Neural cell (in vitro differentiated cells): ENCODE measurements around the gene STXBP1. TPM values are rescaled to one million over a fixed set of nuclear protein-coding genes. Genes with fewer than 3 reads are reported as not detected.

Experiments
- H2AFZ ChIP-seq: fragments of 200-600, 300-800 bp; sonication (generic), shearing (Covaris generic); 2 replicates; pipeline ENCODE4 v1.6.0; 2014; ENCODE audit warnings: low read depth, mild to moderate bottlenecking, antibody characterized with exemption, low read length, moderate library complexity
- H3F3A ChIP-seq: fragments of 200-600 bp; shearing (Covaris generic); 2 replicates; pipeline ENCODE4 v1.6.1; 2016; ENCODE audit warnings: mild to moderate bottlenecking, moderate library complexity, mixed read lengths, antibody characterized with exemption, low read length; ENCODE audit not compliant: insufficient read depth, poor library complexity, severe bottlenecking
- H3K27ac ChIP-seq: fragments of 200-600, 300-800 bp; sonication (generic), shearing (Covaris generic); 2 replicates; pipeline ENCODE4 v1.5.1; 2014; ENCODE audit warnings: mild to moderate bottlenecking, low read length, moderate library complexity
- H3K27me3 ChIP-seq: fragments of 300-800, 200-600 bp; sonication (generic), shearing (Covaris generic); 2 replicates; pipeline ENCODE4 v1.6.0; 2014; ENCODE audit warnings: mild to moderate bottlenecking, low read depth, low read length, moderate library complexity; ENCODE audit not compliant: insufficient read depth
- H3K36me3 ChIP-seq: fragments of 300-800, 200-600 bp; sonication (generic), shearing (Covaris generic); 2 replicates; pipeline ENCODE4 v1.5.1; 2014; ENCODE audit warnings: mild to moderate bottlenecking, antibody characterized with exemption, low read length, moderate library complexity; ENCODE audit not compliant: insufficient read depth
- H3K4me2 ChIP-seq: fragments of 300-800, 200-600 bp; sonication (generic), shearing (Covaris generic); 2 replicates; pipeline ENCODE4 v1.6.0; 2014; ENCODE audit warnings: mild to moderate bottlenecking, low read length
- H3K4me3 ChIP-seq: fragments of 300-800, 200-600 bp; sonication (generic), shearing (Covaris generic); 2 replicates; pipeline ENCODE4 v1.5.1; 2014; ENCODE audit warnings: mild to moderate bottlenecking, low read length, moderate library complexity
- H3K79me2 ChIP-seq: fragments of 200-600 bp; shearing (Covaris generic); replicated peaks from 2 replicates; pipeline ENCODE4 v1.6.0; 2014; ENCODE audit warnings: mild to moderate bottlenecking, low read length, moderate library complexity; ENCODE audit not compliant: insufficient read depth
- H3K9ac ChIP-seq: fragments of 300-800, 200-600 bp; sonication (generic), shearing (Covaris generic); 2 replicates; pipeline ENCODE4 v1.6.1; 2016; ENCODE audit warnings: mild to moderate bottlenecking, low read length, mixed read lengths
- H3K9me2 ChIP-seq: fragments of 200-600 bp; shearing (Covaris generic); 2 replicates; pipeline ENCODE4 v1.6.1; 2016; ENCODE audit warnings: mild to moderate bottlenecking, low read length, mixed read lengths; ENCODE audit not compliant: insufficient read depth
- H3K9me3 ChIP-seq: fragments of 200-600, 300-800 bp; sonication (generic), shearing (Covaris generic); 2 replicates; pipeline ENCODE4 v1.6.1; 2016; ENCODE audit warnings: mild to moderate bottlenecking, mixed run types, low read length, moderate library complexity, mixed read lengths
- H4K20me1 ChIP-seq: fragments of 200-600 bp; shearing (Covaris generic); 2 replicates; pipeline ENCODE4 v1.6.1; 2016; ENCODE audit warnings: mild to moderate bottlenecking, mixed run types; ENCODE audit not compliant: insufficient read depth
- EP300 ChIP-seq: fragments of 450-650 bp; conservative IDR thresholded peaks from 2 replicates; pipeline ENCODE4 v1.6.1; 2014; ENCODE audit warnings: antibody characterized with exemption, mild to moderate bottlenecking, moderate library complexity; ENCODE audit not compliant: poor library complexity, severe bottlenecking
- EZH2 ChIP-seq: fragments of 200-600, 300-800 bp; shearing (Covaris generic), sonication (generic); IDR thresholded peaks from 2 replicates; pipeline ENCODE4 v1.6.1; 2014; ENCODE audit warnings: antibody characterized with exemption, low read length, borderline replicate concordance, mild to moderate bottlenecking; ENCODE audit not compliant: insufficient read depth, poor library complexity, severe bottlenecking
- MXI1 ChIP-seq: fragments of 450-650 bp; conservative IDR thresholded peaks from 2 replicates; pipeline ENCODE4 v1.6.1; 2014; ENCODE audit warnings: antibody characterized with exemption, mild to moderate bottlenecking; ENCODE audit not compliant: poor library complexity, severe bottlenecking
- POLR2AphosphoS5 ChIP-seq: IDR thresholded peaks from 2 replicates; pipeline ENCODE4 v1.6.1; 2012
- RAD21 ChIP-seq: fragments of 450-650 bp; conservative IDR thresholded peaks from 2 replicates; pipeline ENCODE4 v1.6.1; 2014; ENCODE audit warnings: antibody characterized with exemption, mild to moderate bottlenecking, moderate library complexity
- SMC3 ChIP-seq: fragments of 450-650 bp; conservative IDR thresholded peaks from 2 replicates; pipeline ENCODE4 v1.6.1; 2014; ENCODE audit warnings: antibody characterized with exemption, mild to moderate bottlenecking, moderate library complexity; ENCODE audit not compliant: poor library complexity
- TAF1 ChIP-seq: IDR thresholded peaks from 2 replicates; pipeline ENCODE4 v1.6.1; 2012; ENCODE audit warnings: low read depth
- polyA plus RNA-seq: library from polyadenylated mRNA; depleted of rRNA; stranded (reverse); fragments of >200 nt; gene quantifications from 2 replicates; pipeline ENCODE4 v1.2.3, GENCODE V29; 2014
- TF ChIP-seq, protein P1 (sequence below): fragments of 450-650 bp; IDR thresholded peaks from 2 replicates; pipeline ENCODE4 v1.5.1; 2014; ENCODE audit warnings: antibody characterized with exemption, mild to moderate bottlenecking, moderate library complexity; ENCODE audit not compliant: poor library complexity, severe bottlenecking
- TF ChIP-seq, protein P2 (sequence below): IDR thresholded peaks from 2 replicates; pipeline ENCODE4 v1.6.1; 2012; ENCODE audit warnings: borderline replicate concordance

STXBP1 gene
- polyA plus RNA-seq, 1 donor from 2014 or later = 42.5 TPM

DNA sequence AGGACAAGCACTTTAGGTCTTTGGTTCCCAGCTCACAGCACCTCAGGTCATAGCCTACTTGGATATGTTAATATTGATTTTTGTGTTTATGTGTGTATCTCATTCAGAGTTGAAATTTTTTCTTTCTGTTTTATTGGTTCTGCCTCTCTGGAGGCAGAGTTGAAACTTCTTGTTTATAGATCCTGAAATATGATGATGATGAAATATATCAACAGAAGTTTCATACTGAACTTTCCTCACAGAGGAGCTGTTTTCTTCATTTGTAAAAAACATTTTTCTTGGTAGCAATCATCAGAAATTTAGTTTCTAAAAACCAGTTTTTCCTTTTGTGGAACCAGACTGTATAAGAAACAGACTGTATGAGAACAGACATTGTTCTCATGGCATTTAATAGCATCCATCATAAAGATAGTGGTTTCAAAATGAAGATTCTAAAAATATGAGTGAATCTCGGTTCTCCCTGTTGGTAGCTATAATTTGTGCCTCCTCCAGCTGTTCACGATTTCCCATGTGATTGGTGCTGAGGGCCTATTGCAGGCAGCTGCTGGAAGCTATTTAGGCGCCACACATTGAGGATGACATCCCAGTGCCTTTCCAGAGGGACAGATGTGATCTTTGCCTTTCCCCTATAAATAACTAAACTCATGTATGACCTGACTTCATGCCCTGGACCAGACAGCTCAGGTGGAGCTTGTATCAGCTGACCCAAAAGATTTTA is 55.2 kb downstream of the STXBP1 start:
- H3K9me3 ChIP-seq = no peaks in the 10 kb centered on the region
- no peak overlapping the region for H3K9ac ChIP-seq
- TF ChIP-seq EP300 (no peak), TAF1 (no peak), RAD21 (no peak), SMC3 (no peak), EZH2 (no peak), MXI1 (no peak), POLR2AphosphoS5 (no peak)
- TF ChIP-seq, protein P1, sequence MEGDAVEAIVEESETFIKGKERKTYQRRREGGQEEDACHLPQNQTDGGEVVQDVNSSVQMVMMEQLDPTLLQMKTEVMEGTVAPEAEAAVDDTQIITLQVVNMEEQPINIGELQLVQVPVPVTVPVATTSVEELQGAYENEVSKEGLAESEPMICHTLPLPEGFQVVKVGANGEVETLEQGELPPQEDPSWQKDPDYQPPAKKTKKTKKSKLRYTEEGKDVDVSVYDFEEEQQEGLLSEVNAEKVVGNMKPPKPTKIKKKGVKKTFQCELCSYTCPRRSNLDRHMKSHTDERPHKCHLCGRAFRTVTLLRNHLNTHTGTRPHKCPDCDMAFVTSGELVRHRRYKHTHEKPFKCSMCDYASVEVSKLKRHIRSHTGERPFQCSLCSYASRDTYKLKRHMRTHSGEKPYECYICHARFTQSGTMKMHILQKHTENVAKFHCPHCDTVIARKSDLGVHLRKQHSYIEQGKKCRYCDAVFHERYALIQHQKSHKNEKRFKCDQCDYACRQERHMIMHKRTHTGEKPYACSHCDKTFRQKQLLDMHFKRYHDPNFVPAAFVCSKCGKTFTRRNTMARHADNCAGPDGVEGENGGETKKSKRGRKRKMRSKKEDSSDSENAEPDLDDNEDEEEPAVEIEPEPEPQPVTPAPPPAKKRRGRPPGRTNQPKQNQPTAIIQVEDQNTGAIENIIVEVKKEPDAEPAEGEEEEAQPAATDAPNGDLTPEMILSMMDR = no peak
- TF ChIP-seq, protein P2, sequence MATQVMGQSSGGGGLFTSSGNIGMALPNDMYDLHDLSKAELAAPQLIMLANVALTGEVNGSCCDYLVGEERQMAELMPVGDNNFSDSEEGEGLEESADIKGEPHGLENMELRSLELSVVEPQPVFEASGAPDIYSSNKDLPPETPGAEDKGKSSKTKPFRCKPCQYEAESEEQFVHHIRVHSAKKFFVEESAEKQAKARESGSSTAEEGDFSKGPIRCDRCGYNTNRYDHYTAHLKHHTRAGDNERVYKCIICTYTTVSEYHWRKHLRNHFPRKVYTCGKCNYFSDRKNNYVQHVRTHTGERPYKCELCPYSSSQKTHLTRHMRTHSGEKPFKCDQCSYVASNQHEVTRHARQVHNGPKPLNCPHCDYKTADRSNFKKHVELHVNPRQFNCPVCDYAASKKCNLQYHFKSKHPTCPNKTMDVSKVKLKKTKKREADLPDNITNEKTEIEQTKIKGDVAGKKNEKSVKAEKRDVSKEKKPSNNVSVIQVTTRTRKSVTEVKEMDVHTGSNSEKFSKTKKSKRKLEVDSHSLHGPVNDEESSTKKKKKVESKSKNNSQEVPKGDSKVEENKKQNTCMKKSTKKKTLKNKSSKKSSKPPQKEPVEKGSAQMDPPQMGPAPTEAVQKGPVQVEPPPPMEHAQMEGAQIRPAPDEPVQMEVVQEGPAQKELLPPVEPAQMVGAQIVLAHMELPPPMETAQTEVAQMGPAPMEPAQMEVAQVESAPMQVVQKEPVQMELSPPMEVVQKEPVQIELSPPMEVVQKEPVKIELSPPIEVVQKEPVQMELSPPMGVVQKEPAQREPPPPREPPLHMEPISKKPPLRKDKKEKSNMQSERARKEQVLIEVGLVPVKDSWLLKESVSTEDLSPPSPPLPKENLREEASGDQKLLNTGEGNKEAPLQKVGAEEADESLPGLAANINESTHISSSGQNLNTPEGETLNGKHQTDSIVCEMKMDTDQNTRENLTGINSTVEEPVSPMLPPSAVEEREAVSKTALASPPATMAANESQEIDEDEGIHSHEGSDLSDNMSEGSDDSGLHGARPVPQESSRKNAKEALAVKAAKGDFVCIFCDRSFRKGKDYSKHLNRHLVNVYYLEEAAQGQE = no peak
- H3K4me3 ChIP-seq = no peak overlapping the region
- H3K9me2 ChIP-seq = no peaks in the 10 kb centered on the region
- no peaks in the 10 kb centered on the region for H3K79me2 ChIP-seq
- no peak overlapping the region for H3K4me2 ChIP-seq
- H4K20me1 ChIP-seq = no peaks in the 10 kb centered on the region
- H3K36me3 ChIP-seq = peaks cover 12% of the 10 kb centered on the region
- no peaks in the 10 kb centered on the region for H3K27me3 ChIP-seq
- no peak overlapping the region for H3K27ac ChIP-seq
- no peak overlapping the region for H2AFZ ChIP-seq
- no peaks in the 10 kb centered on the region for H3F3A ChIP-seq

DNA sequence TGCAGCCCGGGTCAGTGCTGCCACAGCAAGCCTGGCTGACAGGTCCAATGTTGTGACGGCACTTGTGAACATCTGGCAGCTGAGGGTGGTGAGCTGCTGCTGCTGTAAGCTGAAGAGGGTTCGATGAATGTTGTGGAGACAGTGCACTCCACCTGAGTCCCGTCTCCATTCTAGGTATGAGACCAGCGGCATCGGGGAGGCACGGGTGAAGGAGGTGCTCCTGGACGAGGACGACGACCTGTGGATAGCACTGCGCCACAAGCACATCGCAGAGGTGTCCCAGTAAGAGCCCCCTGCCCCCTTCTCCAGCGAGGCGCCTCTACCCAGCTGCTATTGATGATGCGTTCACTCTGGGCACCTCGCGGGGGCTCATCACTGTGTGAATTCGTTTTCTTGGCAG is 55.8 kb downstream of the STXBP1 start:
- H3K36me3 ChIP-seq = peaks cover 14% of the 10 kb centered on the region
- H3K9me2 ChIP-seq = no peaks in the 10 kb centered on the region
- H3K4me2 ChIP-seq = no peak overlapping the region
- H3K27me3 ChIP-seq = no peaks in the 10 kb centered on the region
- no peak for TF ChIP-seq TAF1
- no peak for TF ChIP-seq EP300
- no peak for TF ChIP-seq EZH2
- TF ChIP-seq POLR2AphosphoS5 = no peak
- no peak for TF ChIP-seq RAD21
- TF ChIP-seq, protein P1 = no peak
- no peak for TF ChIP-seq MXI1
- no peak for TF ChIP-seq SMC3
- TF ChIP-seq, protein P2 = no peak
- H3K27ac ChIP-seq = no peak overlapping the region
- H4K20me1 ChIP-seq = no peaks in the 10 kb centered on the region
- no peaks in the 10 kb centered on the region for H3F3A ChIP-seq
- H3K9ac ChIP-seq = no peak overlapping the region
- H3K79me2 ChIP-seq = no peaks in the 10 kb centered on the region
- no peaks in the 10 kb centered on the region for H3K9me3 ChIP-seq
- H3K4me3 ChIP-seq = no peak overlapping the region
- H2AFZ ChIP-seq = no peak overlapping the region
